ACHN (cell line): ENCODE data around the gene KLHL22.

Experiments
- DNase-seq: peaks from one replicate; pipeline ENCODE4 v3.0.0-alpha.2; 2015
- in situ Hi-C: cut with HindIII; loops from 2 replicates; pipeline ENCODE4 v1.10.0; 2017; ENCODE audit warnings: low sequenced_read_pairs, low pct_ligation_motif_present, low pct_unique_long_range_greater_than_20kb

KLHL22 gene

GRCh38 chr22:20429254-20430100 is 66.1 kb downstream of the KLHL22 start:
- in situ Hi-C loops: no loop called here
- no peak for DNase-seq

GRCh38 chr22:20428496-20429253 is 66.9 kb downstream of the KLHL22 start:
- DNase-seq: no peak
- in situ Hi-C loops: no loop called here

DNA sequence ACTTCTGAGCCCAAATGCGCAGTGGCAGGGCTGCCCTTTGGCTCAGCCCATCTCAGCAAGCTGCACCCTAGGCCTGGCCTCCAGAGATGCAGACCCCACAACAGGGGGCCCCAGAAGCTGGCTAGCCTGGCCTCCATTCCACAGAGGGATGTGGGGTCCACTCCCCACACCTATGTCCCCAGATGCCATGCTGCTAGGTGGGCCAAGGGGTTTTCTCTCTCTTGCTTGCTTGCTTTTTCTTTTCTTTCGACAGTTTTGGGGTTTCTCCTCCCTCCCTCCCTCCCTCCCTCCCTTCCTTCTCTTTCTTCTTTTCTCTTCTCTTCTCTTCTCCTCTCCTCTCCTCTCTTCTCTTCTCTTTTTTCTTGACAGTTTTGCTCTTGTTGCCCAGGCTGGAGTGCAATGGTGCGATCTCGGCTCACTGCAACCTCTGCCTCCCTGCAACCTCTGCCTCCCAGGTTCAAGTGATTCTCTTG is 67.6 kb downstream of the KLHL22 start:
- no peak for DNase-seq
- in situ Hi-C loops: no loop called here

DNA sequence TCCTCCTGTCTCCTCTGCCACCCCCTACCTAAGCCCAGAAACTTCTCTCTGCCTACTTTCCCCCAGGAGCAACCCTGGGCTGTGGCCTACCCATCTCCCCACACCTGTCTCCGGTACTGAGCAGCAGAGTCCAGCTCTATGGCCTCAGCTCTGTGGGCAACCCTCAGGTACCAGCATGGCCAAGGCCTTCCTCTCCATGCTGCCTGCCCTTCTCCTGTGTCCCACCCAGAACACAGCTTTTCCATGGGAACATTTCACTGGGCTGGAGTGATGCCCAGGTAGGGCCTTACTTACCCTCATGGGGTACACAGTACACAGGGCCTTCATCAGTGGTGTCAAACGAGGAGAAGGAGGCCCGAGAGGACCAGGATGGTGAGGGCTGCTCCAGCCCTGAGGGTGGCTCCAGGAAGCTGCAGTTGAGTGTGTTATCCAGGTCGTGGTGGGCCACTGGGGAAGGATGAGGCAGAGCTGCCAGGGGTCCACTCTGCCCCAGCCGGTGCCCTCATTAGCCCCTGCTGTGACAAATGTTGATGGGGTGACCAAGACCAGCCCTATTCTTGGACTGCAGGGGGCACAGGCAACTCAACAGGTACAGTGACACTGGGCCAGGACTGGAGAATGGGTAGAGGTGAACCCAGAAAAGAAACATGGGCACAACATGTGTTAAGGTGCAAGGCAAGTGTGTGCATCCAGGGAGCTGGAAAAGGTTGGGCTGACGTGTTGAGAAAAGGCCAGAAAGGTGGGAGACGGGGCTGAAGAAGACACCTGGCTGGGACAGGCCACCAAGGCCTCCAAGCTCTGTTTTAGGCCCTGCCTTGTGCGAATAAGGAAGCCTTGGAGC is 68.3 kb downstream of the KLHL22 start:
- in situ Hi-C loops: no loop called here

GRCh38 chr22:20426259-20426615 is 69.4 kb downstream of the KLHL22 start:
- DNase-seq: no peak
- in situ Hi-C loops: no loop called here

More for the DNA sequence above, 68.3 kb downstream of the KLHL22 start:
- no peak for DNase-seq

- in situ Hi-C loops: no loop called here
- DNase-seq: no peak
Measured at GRCh38 chr22:20425566-20426258, 69.9 kb downstream of the KLHL22 start.

DNA sequence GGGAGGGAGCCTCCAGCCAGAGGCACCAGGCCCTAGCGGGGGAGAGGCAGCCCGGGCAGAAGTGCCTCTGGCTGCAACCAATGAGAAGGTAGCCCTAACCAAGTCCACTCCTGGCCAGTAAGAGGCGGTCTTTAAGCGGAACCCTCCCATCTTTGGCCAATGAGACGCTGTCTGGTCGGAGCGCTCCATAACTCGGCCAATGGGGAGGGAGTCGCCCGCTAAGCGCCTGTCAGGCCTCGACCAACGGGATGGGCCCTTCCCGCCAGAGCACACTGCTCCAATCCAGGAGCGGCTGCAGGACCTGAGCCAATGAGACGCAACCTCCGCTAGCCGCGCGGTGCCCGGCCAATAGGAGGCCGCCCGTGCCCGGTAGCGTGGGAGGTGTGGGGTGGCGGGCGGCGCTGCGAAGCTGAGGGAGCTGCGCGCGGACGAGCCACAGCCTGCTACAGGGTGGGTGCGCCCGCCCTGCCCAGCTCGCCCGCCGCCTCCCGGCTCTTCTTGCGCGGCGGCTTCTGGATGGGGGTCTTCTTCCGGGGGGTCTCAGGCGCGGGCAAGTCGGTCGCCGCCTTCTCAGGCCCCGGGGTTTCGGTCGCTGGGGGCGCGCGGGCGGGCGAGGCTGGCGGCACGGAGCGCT is 70.5 kb downstream of the KLHL22 start:
- no peak for DNase-seq
- in situ Hi-C loops: no loop called here

- in situ Hi-C loops: no loop called here
- DNase-seq: no peak
Measured at GRCh38 chr22:20424568-20424931, 71.0 kb downstream of the KLHL22 start.

- in situ Hi-C loops: no loop called here
Measured at GRCh38 chr22:20423906-20424551, 71.6 kb downstream of the KLHL22 start.

DNA sequence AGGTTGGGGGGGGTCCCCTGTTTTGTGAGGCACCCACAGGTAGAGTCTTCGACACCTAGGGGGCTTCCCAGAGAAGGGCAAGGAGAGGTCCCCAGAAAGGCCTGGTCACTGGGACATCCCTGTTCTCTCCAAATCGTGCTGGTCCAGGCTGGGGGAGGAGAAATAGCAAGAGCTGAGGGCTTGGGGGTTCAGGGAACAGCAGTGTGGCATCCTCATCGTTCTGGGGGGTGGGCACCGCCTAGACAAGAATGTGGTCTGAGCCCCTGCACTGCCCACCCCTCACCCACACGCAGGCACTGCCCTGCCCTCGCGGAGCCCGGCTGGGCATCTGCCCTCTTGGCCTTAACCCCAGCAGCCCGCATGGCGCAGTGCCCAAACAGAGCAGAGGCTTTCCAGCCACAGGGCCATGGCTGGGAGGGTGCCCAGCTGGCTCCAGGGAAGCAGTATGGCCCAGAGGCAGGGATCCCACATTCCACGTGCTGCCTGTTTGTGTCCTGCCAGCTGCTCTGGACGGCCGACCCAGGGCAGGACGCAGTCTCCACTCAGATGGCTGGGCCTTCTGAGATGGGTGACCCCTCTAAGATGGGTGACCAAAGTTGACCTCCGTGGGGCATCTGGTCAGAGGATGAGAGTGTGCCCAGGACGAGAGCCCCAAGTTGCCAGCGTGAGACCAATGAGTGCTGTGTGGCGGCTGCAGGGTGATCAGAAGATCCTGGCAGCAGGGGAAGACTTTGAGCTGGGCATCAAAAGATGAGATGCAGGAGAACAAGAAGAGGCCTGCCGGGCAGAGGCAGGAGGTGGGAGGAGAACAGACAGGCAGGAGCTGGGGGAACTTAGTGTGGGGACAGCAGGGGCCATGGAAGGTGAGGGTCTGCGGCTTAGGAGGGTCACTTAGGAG is 72.3 kb downstream of the KLHL22 start:
- in situ Hi-C loops: no loop called here
- DNase-seq: no peak

More at GRCh38 chr22:20423906-20424551, 71.6 kb downstream of the KLHL22 start:
- DNase-seq: no peak

- in situ Hi-C loops: no loop called here
Measured at GRCh38 chr22:20422271-20423007, 73.2 kb downstream of the KLHL22 start.

GRCh38 chr22:20421507-20421874 is 74.1 kb downstream of the KLHL22 start:
- in situ Hi-C loops: no loop called here
- DNase-seq: no peak

More at GRCh38 chr22:20422271-20423007, 73.2 kb downstream of the KLHL22 start:
- DNase-seq: no peak

- DNase-seq: no peak
- in situ Hi-C loops: no loop called here
Measured at GRCh38 chr22:20420157-20420842, 75.3 kb downstream of the KLHL22 start.

DNA sequence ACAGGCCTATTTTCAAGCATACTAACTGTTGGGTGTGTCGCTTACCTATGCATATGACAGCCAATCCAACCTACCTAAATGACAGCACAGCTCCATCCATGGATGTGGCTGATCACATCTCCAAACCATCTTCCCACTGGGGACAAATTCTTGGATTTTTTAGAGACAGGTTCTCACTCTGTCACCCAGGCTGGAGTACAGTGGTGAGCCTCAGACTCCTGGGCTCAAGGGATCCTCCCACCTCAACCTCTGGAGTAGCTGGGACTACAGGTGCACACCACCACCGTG is 76.0 kb downstream of the KLHL22 start:
- no peak for DNase-seq
- in situ Hi-C loops: no loop called here

- DNase-seq: peak; percentile 62
- in situ Hi-C loops: no loop called here
Measured at GRCh38 chr22:20418211-20418788, 77.3 kb downstream of the KLHL22 start.
